IMR-90 (cell line): Measurements from ENCODE around the gene COA1. TPM values are rescaled to one million over a fixed set of nuclear protein-coding genes. Genes with fewer than 3 reads are reported as not detected.

Source experiments
- ATAC-seq: fragments of 200-7000 bp; cut with Tn5 transposase; 2 replicates; pipeline ENCODE4 v1.9.1; 2020; ENCODE audit warnings: low read depth, mild to moderate bottlenecking, moderate library complexity
- BruUV-seq: library from RNA; stranded (reverse); fragments of 400-500 nt; replicated peaks from 2 replicates; lab custom pipeline; 2021; lab: Mats Ljungman, UMichigan
- CTCF ChIA-PET: fragments of 300-600 bp; formaldehyde crosslinking; extraction: SDS; loops from one replicate; lab custom pipeline; 2021; ENCODE audit warnings: antibody characterized with exemption; lab: Yijun Ruan, JAX
- POLR2A ChIA-PET: fragments of 300-600 bp; sonication (Branson Sonifier 250); formaldehyde crosslinking; loops from one replicate; lab custom pipeline; 2022; ENCODE audit warnings: antibody characterized with exemption; ENCODE audit not compliant: unreplicated experiment; lab: Charles Lee
- DNase-seq: peaks from one replicate; pipeline ENCODE4 v3.0.0; 2013
- H2AFZ ChIP-seq: replicated peaks from 2 replicates; pipeline ENCODE3; 2013; ENCODE audit warnings: low read length, mild to moderate bottlenecking; ENCODE audit not compliant: poor library complexity
- H2AK5ac ChIP-seq: 2 replicates; pipeline ENCODE4 v1.6.1; 2013; ENCODE audit warnings: low read depth, low read length, inconsistent platforms
- H2AK9ac ChIP-seq: replicated peaks from 2 replicates; pipeline ENCODE3; 2013; ENCODE audit warnings: mild to moderate bottlenecking, low read depth, low read length, moderate library complexity; ENCODE audit not compliant: poor library complexity
- H2BK120ac ChIP-seq: 2 replicates; pipeline ENCODE4 v1.6.1; 2013; ENCODE audit warnings: low read depth, low read length, inconsistent platforms
- H2BK15ac ChIP-seq: 3 replicates; pipeline ENCODE4 v1.6.1; 2013; ENCODE audit warnings: low read depth, low read length, inconsistent platforms
- H2BK20ac ChIP-seq: 2 replicates; pipeline ENCODE4 v1.6.1; 2013; ENCODE audit warnings: low read depth, mild to moderate bottlenecking, inconsistent platforms, low read length, moderate library complexity
- H2BK5ac ChIP-seq: 2 replicates; pipeline ENCODE4 v1.6.1; 2013; ENCODE audit warnings: mild to moderate bottlenecking, low read depth, low read length, inconsistent platforms; ENCODE audit not compliant: poor library complexity, severe bottlenecking
- H3K14ac ChIP-seq: replicated peaks from 2 replicates; pipeline ENCODE4 v1.6.1; 2013; ENCODE audit warnings: low read depth, low read length, inconsistent platforms
- H3K18ac ChIP-seq: 2 replicates; pipeline ENCODE4 v1.6.1; 2013; ENCODE audit warnings: low read depth, low read length, control low read depth
- H3K23ac ChIP-seq: 2 replicates; pipeline ENCODE4 v1.6.1; 2013; ENCODE audit warnings: low read depth, low read length, inconsistent platforms
- H3K27ac ChIP-seq: 2 replicates; pipeline ENCODE4 v1.5.1; 2013; ENCODE audit warnings: mild to moderate bottlenecking, control low read depth, low read length; ENCODE audit not compliant: insufficient read depth
- H3K27me3 ChIP-seq: 2 replicates; pipeline ENCODE4 v1.6.1; 2013; ENCODE audit warnings: low read length; ENCODE audit not compliant: control insufficient read depth, insufficient read depth
- H3K36me3 ChIP-seq: 2 replicates; pipeline ENCODE4 v1.6.1; 2013; ENCODE audit warnings: low read length, mixed read lengths; ENCODE audit not compliant: control insufficient read depth, insufficient read depth
- H3K4ac ChIP-seq: 2 replicates; pipeline ENCODE4 v1.6.1; 2013; ENCODE audit warnings: low read depth, low read length, inconsistent platforms
- H3K4me1 ChIP-seq: 2 replicates; pipeline ENCODE4 v1.6.1; 2013; ENCODE audit warnings: low read length, mixed read lengths; ENCODE audit not compliant: control insufficient read depth, insufficient read depth
- H3K4me2 ChIP-seq: 2 replicates; pipeline ENCODE4 v1.6.1; 2013; ENCODE audit warnings: low read depth, mild to moderate bottlenecking, control low read depth, low read length, moderate library complexity
- H3K4me3 ChIP-seq: 2 replicates; pipeline ENCODE4 v1.5.1; 2013; ENCODE audit warnings: low read depth, mild to moderate bottlenecking, control low read depth, low read length, moderate library complexity; ENCODE audit not compliant: insufficient read depth
- H3K56ac ChIP-seq: 2 replicates; pipeline ENCODE4 v1.6.1; 2013; ENCODE audit warnings: low read length, inconsistent platforms; ENCODE audit not compliant: insufficient read depth; ENCODE audit errors: extremely low read depth
- H3K79me1 ChIP-seq, 2 experiments: 2 replicates each; pipeline ENCODE4 v1.6.1; 2013; ENCODE audit warnings: low read length in 2 of 2, inconsistent platforms in 1 of 2, low read depth in 1 of 2
- H3K9ac ChIP-seq: 2 replicates; pipeline ENCODE4 v1.6.1; 2013; ENCODE audit warnings: low read depth, low read length, control low read depth
- H3K9me1 ChIP-seq: 2 replicates; pipeline ENCODE4 v1.6.1; 2013; ENCODE audit warnings: low read length, inconsistent platforms; ENCODE audit not compliant: insufficient read depth
- H3K9me3 ChIP-seq: 2 replicates; pipeline ENCODE4 v1.6.1; 2013; ENCODE audit warnings: low read length; ENCODE audit not compliant: control insufficient read depth, insufficient read depth
- H4K20me1 ChIP-seq: 2 replicates; pipeline ENCODE4 v1.6.1; 2013; ENCODE audit warnings: low read length, inconsistent platforms; ENCODE audit not compliant: insufficient read depth
- H4K5ac ChIP-seq: 2 replicates; pipeline ENCODE4 v1.6.1; 2013; ENCODE audit warnings: mild to moderate bottlenecking, low read depth, low read length, control low read depth
- H4K8ac ChIP-seq, 2 experiments: 2 replicates each; pipeline ENCODE4 v1.6.1; 2013; ENCODE audit warnings: low read depth in 2 of 2, low read length in 2 of 2, control low read depth in 1 of 2, inconsistent platforms in 1 of 2
- H4K91ac ChIP-seq: 2 replicates; pipeline ENCODE4 v1.6.1; 2013; ENCODE audit warnings: low read depth, low read length, inconsistent platforms; ENCODE audit not compliant: insufficient read depth
- BHLHE40 ChIP-seq: fragments of 150-350 bp; IDR thresholded peaks from 2 replicates; pipeline ENCODE4 v1.6.1; 2016; ENCODE audit warnings: mild to moderate bottlenecking, low read depth, low read length
- CEBPB ChIP-seq: IDR thresholded peaks from 2 replicates; pipeline ENCODE4 v1.6.1; 2012; ENCODE audit warnings: low read depth, low read length, improper control_type of control experiment
- CHD1 ChIP-seq: IDR thresholded peaks from 2 replicates; pipeline ENCODE4 v1.6.1; 2012; ENCODE audit warnings: low read depth, low read length, improper control_type of control experiment
- FOS ChIP-seq: fragments of 150-350 bp; IDR thresholded peaks from 2 replicates; pipeline ENCODE4 v1.6.1; 2016; ENCODE audit warnings: low read depth, low read length
- MAFK ChIP-seq: IDR thresholded peaks from 2 replicates; pipeline ENCODE4 v1.6.1; 2012; ENCODE audit warnings: low read depth, low read length, improper control_type of control experiment
- MAZ ChIP-seq: IDR thresholded peaks from 2 replicates; pipeline ENCODE4 v1.6.1; 2012; ENCODE audit warnings: low read depth, mild to moderate bottlenecking, low read length, improper control_type of control experiment, moderate library complexity, borderline replicate concordance
- NFE2L2 ChIP-seq: fragments of 150-350 bp; IDR thresholded peaks from 2 replicates; pipeline ENCODE4 v1.6.1; 2016; ENCODE audit warnings: low read depth, mild to moderate bottlenecking, low read length
- POLR2A ChIP-seq: IDR thresholded peaks from 2 replicates; pipeline ENCODE4 v1.6.1; 2012; ENCODE audit warnings: mild to moderate bottlenecking, low read depth, low read length
- RFX5 ChIP-seq: IDR thresholded peaks from 2 replicates; pipeline ENCODE4 v1.8.0; 2012; ENCODE audit warnings: low read depth, mild to moderate bottlenecking, low read length, moderate library complexity
- SMC3 ChIP-seq: fragments of 150-350 bp; IDR thresholded peaks from 2 replicates; pipeline ENCODE4 v1.6.1; 2016; ENCODE audit warnings: low read depth, mild to moderate bottlenecking, antibody characterized with exemption, low read length, moderate library complexity
- WGBS, 2 experiments: methylation state at CpG; one replicate each; pipeline versions ENCODE4 v1.1.5 to v1.1.7; 2013; ENCODE audit warnings: missing lambda C conversion rate in 2 of 2; ENCODE audit not compliant: insufficient read length in 1 of 2; ENCODE audit errors: extremely low coverage in 2 of 2; 5-methylcytosine and 5-hydroxymethylcytosine counted together
- dilution Hi-C: fragments of 300-500 bp; cut with HindIII; formaldehyde crosslinking; loops from one replicate; pipeline ENCODE4 v1.14.3; 2018; ENCODE audit warnings: low sequenced_read_pairs; ENCODE audit not compliant: unreplicated experiment
- in situ Hi-C: fragments of 300-500 bp; cut with MboI; formaldehyde crosslinking; loops from 3 replicates; pipeline ENCODE4 v1.14.3; 2019; ENCODE audit warnings: low sequenced_read_pairs, inconsistent platforms, mixed read lengths
- intact Hi-C: fragments of 100-400 bp; cut with micrococcal nuclease; formaldehyde crosslinking; loops from 2 replicates; pipeline ENCODE4 v1.10.0; 2022
- polyA plus RNA-seq, 3 experiments: library from polyadenylated mRNA; depleted of rRNA; stranded (reverse); fragments of >200 nt; gene quantifications; 2 replicates each; pipeline ENCODE4 v1.2.3, GENCODE V29; 2012; ENCODE audit warnings: low replicate concordance in 1 of 3
- total RNA-seq: library from RNA; depleted of rRNA; stranded (reverse); fragments of >200 nt; gene quantifications from 2 replicates; pipeline ENCODE4 v1.2.3, GENCODE V29; 2012
- TF ChIP-seq, protein P1 (sequence below): conservative IDR thresholded peaks from 2 replicates; pipeline ENCODE4 v1.5.1; 2012; ENCODE audit warnings: mild to moderate bottlenecking, low read depth, low read length, improper control_type of control experiment
- TF ChIP-seq, protein P2 (sequence below): fragments of 150-350 bp; IDR thresholded peaks from 2 replicates; pipeline ENCODE4 v1.6.1; 2016; ENCODE audit warnings: low read depth, mild to moderate bottlenecking, low read length, moderate library complexity, borderline replicate concordance

Gene COA1
- total and polyA plus RNA-seq, 2 of the 4 experiments (the other 2 are of a cell fraction), result 34.2 to 59.5 TPM

GRCh38 chr7:43767311-43767710 lies 38.0 kb upstream of the COA1 start:
- Histone ChIP-seq H3K27me3 (no peaks in the 10 kb centered on the region), H3K9me3 (no peaks in the 10 kb centered on the region), H3K79me1 (peaks cover 5 to 12% of the 10 kb centered on the region in 2 experiments; a peak in 3 of 4 replicates), H4K5ac (no peak overlapping the region), H3K9me1 (peaks cover 7% of the 10 kb centered on the region; the same call in 1 of the 2 replicates), H2BK120ac (no peak overlapping the region), H3K18ac (no peak overlapping the region), H3K56ac (no peak overlapping the region), H3K36me3 (peaks cover 2% of the 10 kb centered on the region; the same call in 1 of the 2 replicates), H3K9ac (no peak overlapping the region), H2AK9ac (no peak overlapping the region), H2AFZ (no peak overlapping the region), H2BK15ac (no peak overlapping the region), H3K14ac (no peak overlapping the region), H4K91ac (no peak overlapping the region), H3K27ac (no peak overlapping the region), H3K4me1 (peaks cover 5% of the 10 kb centered on the region), H4K8ac (no peak overlapping the region), H4K20me1 (no peaks in the 10 kb centered on the region; the same call in 1 of the 2 replicates), H3K4me3 (no peak overlapping the region), H3K4ac (no peak overlapping the region), H2BK5ac (no peak overlapping the region), H2AK5ac (no peak overlapping the region), H2BK20ac (no peak overlapping the region), H3K23ac (no peak overlapping the region), H3K4me2 (no peak overlapping the region)
- no CpG with 5 or more reads among the region's 8 CpGs for WGBS, 2 experiments
- POLR2A ChIA-PET, result no interaction called here
- ATAC-seq (no peak), DNase-seq (no peak)
- BruUV-seq, result no TSS peak
- CTCF ChIA-PET, result no interaction called here
- in situ Hi-C loops, result no loop called here
- intact Hi-C loops, result no loop called here
- TF ChIP-seq POLR2A (no peak), CEBPB (no peak), MAFK (no peak), CHD1 (no peak), SMC3 (no peak), BHLHE40 (no peak), RFX5 (no peak), NFE2L2 (no peak), FOS (no peak), MAZ (no peak)
- TF ChIP-seq, protein P1, sequence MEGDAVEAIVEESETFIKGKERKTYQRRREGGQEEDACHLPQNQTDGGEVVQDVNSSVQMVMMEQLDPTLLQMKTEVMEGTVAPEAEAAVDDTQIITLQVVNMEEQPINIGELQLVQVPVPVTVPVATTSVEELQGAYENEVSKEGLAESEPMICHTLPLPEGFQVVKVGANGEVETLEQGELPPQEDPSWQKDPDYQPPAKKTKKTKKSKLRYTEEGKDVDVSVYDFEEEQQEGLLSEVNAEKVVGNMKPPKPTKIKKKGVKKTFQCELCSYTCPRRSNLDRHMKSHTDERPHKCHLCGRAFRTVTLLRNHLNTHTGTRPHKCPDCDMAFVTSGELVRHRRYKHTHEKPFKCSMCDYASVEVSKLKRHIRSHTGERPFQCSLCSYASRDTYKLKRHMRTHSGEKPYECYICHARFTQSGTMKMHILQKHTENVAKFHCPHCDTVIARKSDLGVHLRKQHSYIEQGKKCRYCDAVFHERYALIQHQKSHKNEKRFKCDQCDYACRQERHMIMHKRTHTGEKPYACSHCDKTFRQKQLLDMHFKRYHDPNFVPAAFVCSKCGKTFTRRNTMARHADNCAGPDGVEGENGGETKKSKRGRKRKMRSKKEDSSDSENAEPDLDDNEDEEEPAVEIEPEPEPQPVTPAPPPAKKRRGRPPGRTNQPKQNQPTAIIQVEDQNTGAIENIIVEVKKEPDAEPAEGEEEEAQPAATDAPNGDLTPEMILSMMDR, result no peak
- TF ChIP-seq, protein P2, sequence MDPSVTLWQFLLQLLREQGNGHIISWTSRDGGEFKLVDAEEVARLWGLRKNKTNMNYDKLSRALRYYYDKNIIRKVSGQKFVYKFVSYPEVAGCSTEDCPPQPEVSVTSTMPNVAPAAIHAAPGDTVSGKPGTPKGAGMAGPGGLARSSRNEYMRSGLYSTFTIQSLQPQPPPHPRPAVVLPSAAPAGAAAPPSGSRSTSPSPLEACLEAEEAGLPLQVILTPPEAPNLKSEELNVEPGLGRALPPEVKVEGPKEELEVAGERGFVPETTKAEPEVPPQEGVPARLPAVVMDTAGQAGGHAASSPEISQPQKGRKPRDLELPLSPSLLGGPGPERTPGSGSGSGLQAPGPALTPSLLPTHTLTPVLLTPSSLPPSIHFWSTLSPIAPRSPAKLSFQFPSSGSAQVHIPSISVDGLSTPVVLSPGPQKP, result no peak
- dilution Hi-C loops, result no loop called here
